Measurements from ENCODE around the gene MARCKSL1. TPM values are rescaled to one million over a fixed set of nuclear protein-coding genes. Genes with fewer than 3 reads are reported as not detected.

MARCKSL1 gene
- total and polyA plus RNA-seq, 10 donors = 25.7 to 120 (median 65.3) TPM

- H3K4me3 ChIP-seq = peak overlapping the region in 1 of 8 donors; percentile 19
- 54 to 78% (median 66%) methylated on average over 3 of the region's 3 CpGs for WGBS, 5 donors
- TF ChIP-seq POLR2AphosphoS5 (IDR thresholded peaks at IDR 0.05) (no peak), POLR2A (IDR thresholded peaks at IDR 0.05) (no peak), CTCF (IDR thresholded peaks at IDR 0.05 in 8 of 11, conservative IDR thresholded peaks at IDR 0.05 in 3 of 11) (no peak)
- no peaks in the 10 kb centered on the region for H3K27me3 ChIP-seq (replicated peaks in 1 of 7)
- H3K9me3 ChIP-seq = no peaks in the 10 kb centered on the region
- H3K36me3 ChIP-seq = peaks cover 0 to 66% (median 14%) of the 10 kb centered on the region in 6 donors
- H3K4me1 ChIP-seq = peaks cover 7 to 92% (median 61%) of the 10 kb centered on the region in 6 donors
- no peak for DNase-seq
- intact Hi-C loops (cut with DNase I; ENCODE audit: low total_unique reads) = no loop called here
- H3K27ac ChIP-seq = peak overlapping the region in 6 of 8 donors; percentile 29 to 76 (median 57)
Measured at GRCh38 chr1:32316903-32317277, 19.1 kb downstream of the MARCKSL1 start.

GRCh38 chr1:32311709-32312393 is 24.2 kb downstream of the MARCKSL1 start:
- Histone ChIP-seq H3K4me1 (peaks cover 3 to 92% (median 55%) of the 10 kb centered on the region in 6 donors), H3K4me3 (no peak overlapping the region), H3K9me3 (no peaks in the 10 kb centered on the region), H3K27me3 (replicated peaks in 1 of 7) (no peaks in the 10 kb centered on the region), H3K36me3 (peaks cover 0 to 29% (median 3%) of the 10 kb centered on the region in 6 donors), H3K27ac (peak overlapping the region in 3 of 8 donors; percentile 5 to 41 (median 32))
- no peak for DNase-seq
- WGBS, 5 donors = 42 to 82% (median 64%) methylated on average over 2 of the region's 2 CpGs
- intact Hi-C loops (cut with DNase I; ENCODE audit: low total_unique reads) = no loop called here
- TF ChIP-seq POLR2A (IDR thresholded peaks at IDR 0.05) (no peak), CTCF (IDR thresholded peaks at IDR 0.05 in 8 of 11, conservative IDR thresholded peaks at IDR 0.05 in 3 of 11) (no peak), POLR2AphosphoS5 (IDR thresholded peaks at IDR 0.05) (no peak)

- no peak for DNase-seq
- Histone ChIP-seq H3K36me3 (peaks cover 0 to 42% (median 16%) of the 10 kb centered on the region in 6 donors), H3K27ac (peak overlapping the region in 1 of 8 donors; percentile 28), H3K27me3 (replicated peaks in 1 of 7) (no peaks in the 10 kb centered on the region), H3K4me1 (peaks cover 3 to 88% (median 38%) of the 10 kb centered on the region in 6 donors), H3K4me3 (no peak overlapping the region), H3K9me3 (peaks cover 0 to 5% (median 0%) of the 10 kb centered on the region in 8 donors)
- TF ChIP-seq CTCF (IDR thresholded peaks at IDR 0.05 in 8 of 11, conservative IDR thresholded peaks at IDR 0.05 in 3 of 11) (no peak), POLR2A (IDR thresholded peaks at IDR 0.05) (no peak), POLR2AphosphoS5 (IDR thresholded peaks at IDR 0.05) (no peak)
- 94 to 100% (median 97%) methylated on average over 1 of the region's 1 CpG for WGBS, 5 donors
- intact Hi-C loops (cut with DNase I; ENCODE audit: low total_unique reads) = no loop called here
Measured at GRCh38 chr1:32309960-32310359, 26.1 kb downstream of the MARCKSL1 start.

GRCh38 chr1:32307324-32307723 is 28.7 kb downstream of the MARCKSL1 start:
- Histone ChIP-seq H3K27ac (no peak overlapping the region), H3K4me3 (no peak overlapping the region), H3K4me1 (peaks cover 3 to 70% (median 35%) of the 10 kb centered on the region in 6 donors), H3K9me3 (peaks cover 0 to 8% (median 0%) of the 10 kb centered on the region in 8 donors), H3K27me3 (replicated peaks in 1 of 7) (no peaks in the 10 kb centered on the region), H3K36me3 (peaks cover 0 to 54% (median 42%) of the 10 kb centered on the region in 6 donors)
- intact Hi-C loops (cut with DNase I; ENCODE audit: low total_unique reads) = no loop called here
- no peak for DNase-seq
- 66 to 93% (median 81%) methylated on average over 2 of the region's 2 CpGs for WGBS, 5 donors
- TF ChIP-seq POLR2A (IDR thresholded peaks at IDR 0.05) = no peak
- no peak for TF ChIP-seq CTCF (IDR thresholded peaks at IDR 0.05 in 8 of 11, conservative IDR thresholded peaks at IDR 0.05 in 3 of 11)
- no peak for TF ChIP-seq POLR2AphosphoS5 (IDR thresholded peaks at IDR 0.05)
